Small intestine (tissue), 7 donors: Measurements from ENCODE around the gene ATXN3L. TPM values are rescaled to one million over a fixed set of nuclear protein-coding genes. Genes with fewer than 3 reads are reported as not detected.

Source experiments
- DNase-seq, 2 donors: peaks; one replicate each; pipeline versions ENCODE4 v3.0.0 to v3.0.0-alpha.2; 2013
- FAIRE-seq: peaks from 2 replicates; lab custom pipeline; 2012; peaks lifted over from hg19 to GRCh38; lab: Jason Lieb, UNC
- H3K27ac ChIP-seq, 3 donors: one replicate each; pipeline ENCODE4 v1.5.1; 2013; ENCODE audit warnings: low read length in 2 of 3, mild to moderate bottlenecking in 2 of 3, control low read depth in 1 of 3, inconsistent platforms in 1 of 3, low read depth in 1 of 3, moderate library complexity in 1 of 3
- H3K27me3 ChIP-seq, 3 donors: one replicate each; pipeline ENCODE4 v1.6.1; 2013; ENCODE audit warnings: low read length in 3 of 3, inconsistent platforms in 1 of 3; ENCODE audit not compliant: control insufficient read depth in 3 of 3, insufficient read depth in 3 of 3
- H3K36me3 ChIP-seq, 3 donors: one replicate each; pipeline ENCODE4 v1.6.1; 2013; ENCODE audit warnings: low read length in 3 of 3, inconsistent platforms in 1 of 3, low read depth in 1 of 3, mild to moderate bottlenecking in 1 of 3, moderate library complexity in 1 of 3; ENCODE audit not compliant: control insufficient read depth in 3 of 3, insufficient read depth in 2 of 3
- H3K4me1 ChIP-seq, 3 donors: one replicate each; pipeline ENCODE4 v1.6.1; 2013; ENCODE audit warnings: low read length in 2 of 3, inconsistent platforms in 1 of 3, low read depth in 1 of 3, mild to moderate bottlenecking in 1 of 3, moderate library complexity in 1 of 3; ENCODE audit not compliant: control insufficient read depth in 3 of 3, insufficient read depth in 2 of 3
- H3K4me3 ChIP-seq, 3 donors: one replicate each; pipeline ENCODE4 v1.5.1; 2013; ENCODE audit warnings: low read length in 3 of 3, control low read depth in 1 of 3, inconsistent platforms in 1 of 3, low read depth in 1 of 3, mild to moderate bottlenecking in 1 of 3, moderate library complexity in 1 of 3
- H3K9me3 ChIP-seq, 2 donors: one replicate each; pipeline ENCODE4 v1.6.1; 2013; ENCODE audit warnings: low read depth in 1 of 2, low read length in 1 of 2; ENCODE audit not compliant: control insufficient read depth in 2 of 2, insufficient read depth in 1 of 2
- WGBS, 3 donors: extraction: QIAGEN DNeasy Blood & Tissue Kit; methylation state at CpG; one replicate each; pipeline ENCODE4 v1.1.7; 2013; 5-methylcytosine and 5-hydroxymethylcytosine counted together
- polyA plus RNA-seq, 4 donors: library from polyadenylated mRNA; stranded (reverse) in 3 of 4; unstranded in 1 of 4; fragments of 200-250 nt in 3 of 4; fragments of 120-200 nt in 1 of 4; gene quantifications; one replicate each; pipeline versions ENCODE4 v1.2.1 to v1.2.3, GENCODE V29; 2013
- donor health status: healthy with polysubstance abuse.
- donor health status: control.
- donor health status: control.
- donor health status: Bipolar disorder and iron deficiency.
- donor health status: healthy.

ATXN3L gene
- polyA plus RNA-seq, 4 donors = not detected

DNA sequence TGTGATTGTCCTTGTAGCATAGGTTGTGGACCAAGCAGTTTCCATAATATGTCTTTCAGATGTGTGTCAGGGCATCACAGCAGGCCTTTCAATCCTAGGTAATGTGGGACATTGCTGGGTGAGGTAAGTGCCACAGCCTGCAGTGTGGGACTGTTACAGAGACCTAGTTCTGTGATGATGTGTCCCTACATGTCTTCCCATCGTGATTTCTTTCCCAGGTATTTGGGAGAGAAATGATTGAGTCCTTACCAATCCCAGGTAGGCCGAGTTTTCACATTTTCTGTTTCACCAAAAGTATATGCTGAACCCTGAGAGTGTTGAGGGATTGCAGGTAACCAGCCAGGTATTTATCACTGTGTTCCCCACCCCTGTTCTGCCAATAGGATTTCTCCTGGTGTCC is 10.6 kb upstream of the ATXN3L start:
- Histone ChIP-seq H3K27me3 (no peaks in the 10 kb centered on the region), H3K9me3 (no peaks in the 10 kb centered on the region), H3K36me3 (no peaks in the 10 kb centered on the region), H3K4me1 (no peaks in the 10 kb centered on the region), H3K27ac (no peak overlapping the region), H3K4me3 (no peak overlapping the region)
- FAIRE-seq = no peak
- DNase-seq = no peak
- 78 to 98% (median 88%) methylated on average over 2 of the region's 2 CpGs for WGBS, 3 donors

DNA sequence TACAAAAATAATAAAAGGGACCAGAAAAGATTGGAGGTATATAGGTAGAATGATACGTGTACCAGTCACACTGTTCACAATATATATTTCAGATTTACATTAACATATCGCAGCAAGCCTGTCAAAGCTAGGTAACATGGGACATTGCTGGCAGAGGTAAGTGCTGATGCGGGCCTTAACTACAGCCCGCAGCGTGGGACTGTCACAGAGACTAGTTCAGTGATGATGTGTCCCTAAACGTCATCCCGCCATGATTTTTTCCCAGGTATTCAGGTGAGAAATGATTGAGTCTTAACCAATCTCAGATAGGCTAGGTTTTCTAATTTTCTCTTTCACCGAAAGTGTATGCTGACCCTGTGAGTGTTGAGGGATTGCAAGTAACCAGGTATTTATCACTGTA is 7.8 kb upstream of the ATXN3L start:
- 90 to 96% (median 93%) methylated on average over 8 of the region's 8 CpGs for WGBS, 3 donors
- Histone ChIP-seq H3K36me3 (no peaks in the 10 kb centered on the region), H3K4me1 (no peaks in the 10 kb centered on the region), H3K9me3 (no peaks in the 10 kb centered on the region), H3K27ac (no peak overlapping the region), H3K4me3 (no peak overlapping the region), H3K27me3 (no peaks in the 10 kb centered on the region)
- FAIRE-seq (no peak), DNase-seq (no peak)

GRCh38 chrX:13323241-13323640 is 3.4 kb upstream of the ATXN3L start:
- no peaks in the 10 kb centered on the region for H3K36me3 ChIP-seq
- 72 to 81% (median 75%) methylated on average over 1 of the region's 1 CpG for WGBS, 3 donors
- no peak for DNase-seq
- H3K9me3 ChIP-seq = no peaks in the 10 kb centered on the region
- H3K4me3 ChIP-seq = no peak overlapping the region
- no peaks in the 10 kb centered on the region for H3K4me1 ChIP-seq
- FAIRE-seq = no peak
- H3K27me3 ChIP-seq = no peaks in the 10 kb centered on the region
- no peak overlapping the region for H3K27ac ChIP-seq

DNA sequence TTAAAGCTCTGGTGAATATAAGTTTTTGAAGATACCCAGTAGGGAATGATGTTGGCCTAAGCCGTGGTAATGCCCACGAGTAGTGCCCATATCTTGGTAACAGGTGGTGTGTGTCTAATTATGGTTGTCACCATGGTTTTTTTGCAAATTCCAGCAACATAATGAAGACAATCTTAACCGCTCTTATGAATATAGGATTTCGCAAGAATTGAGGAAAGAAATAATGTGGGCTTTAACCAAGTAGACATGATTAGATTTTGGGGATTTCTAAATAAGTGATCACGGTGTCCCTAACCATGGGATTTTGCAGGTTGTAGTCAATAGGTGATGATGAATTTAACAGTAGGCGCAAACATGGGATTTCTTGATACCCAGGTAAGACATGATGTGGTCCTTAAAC is 2.5 kb downstream of the ATXN3L start:
- DNase-seq (no peak), FAIRE-seq (no peak)
- 94 to 98% (median 96%) methylated on average over 6 of the region's 6 CpGs for WGBS, 3 donors
- no peak overlapping the region for H3K4me3 ChIP-seq
- H3K9me3 ChIP-seq = no peaks in the 10 kb centered on the region
- H3K27ac ChIP-seq = no peak overlapping the region
- no peaks in the 10 kb centered on the region for H3K4me1 ChIP-seq
- no peaks in the 10 kb centered on the region for H3K27me3 ChIP-seq
- no peaks in the 10 kb centered on the region for H3K36me3 ChIP-seq

DNA sequence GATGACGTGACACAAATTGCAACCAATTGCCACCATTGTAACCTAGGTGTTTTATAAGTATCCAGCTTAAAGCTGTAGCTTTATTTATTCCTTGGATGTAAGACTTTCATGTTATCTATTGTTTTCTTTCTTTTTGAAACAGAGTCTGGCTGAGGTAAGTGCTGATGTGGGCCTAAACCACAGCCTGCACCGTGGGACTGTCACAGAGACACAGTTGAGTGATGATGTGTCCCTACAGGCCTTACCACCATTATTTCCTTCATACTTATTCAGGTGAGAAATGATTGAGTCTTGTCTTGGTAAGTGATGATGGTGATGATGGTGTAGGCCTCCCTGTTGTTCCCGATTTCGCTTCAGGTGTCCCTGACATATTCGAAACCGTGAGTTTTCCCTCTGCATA is 8.3 kb downstream of the ATXN3L start:
- FAIRE-seq (no peak), DNase-seq (no peak)
- Histone ChIP-seq H3K27ac (no peak overlapping the region), H3K9me3 (no peaks in the 10 kb centered on the region), H3K36me3 (no peaks in the 10 kb centered on the region), H3K4me1 (no peaks in the 10 kb centered on the region), H3K4me3 (no peak overlapping the region), H3K27me3 (no peaks in the 10 kb centered on the region)
- WGBS, 3 donors = 87 to 97% (median 92%) methylated on average over 6 of the region's 6 CpGs

DNA sequence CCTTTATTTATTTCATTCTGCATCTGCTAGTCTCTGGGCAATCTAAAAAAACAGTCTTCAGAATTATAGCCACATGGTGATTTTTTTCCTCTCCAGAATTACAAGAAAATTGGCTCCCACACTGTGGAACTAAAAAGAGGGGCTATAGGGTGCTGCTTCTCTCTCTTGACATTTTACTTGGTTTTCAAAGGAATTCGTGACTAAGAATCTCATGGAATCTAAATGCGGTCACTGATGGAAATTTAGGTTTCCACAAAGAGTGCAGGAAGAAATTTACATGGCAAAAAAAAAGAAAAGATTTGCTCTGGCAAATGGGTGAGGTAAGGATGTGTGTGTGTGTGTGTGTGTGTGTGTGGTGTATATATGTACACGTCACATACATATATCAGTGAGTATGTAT is 10.2 kb downstream of the ATXN3L start:
- no peak overlapping the region for H3K4me3 ChIP-seq
- 80 to 94% (median 90%) methylated on average over 3 of the region's 3 CpGs for WGBS, 3 donors
- no peak overlapping the region for H3K27ac ChIP-seq
- no peaks in the 10 kb centered on the region for H3K36me3 ChIP-seq
- DNase-seq (no peak), FAIRE-seq (no peak)
- no peaks in the 10 kb centered on the region for H3K27me3 ChIP-seq
- no peaks in the 10 kb centered on the region for H3K4me1 ChIP-seq
- no peaks in the 10 kb centered on the region for H3K9me3 ChIP-seq

DNA sequence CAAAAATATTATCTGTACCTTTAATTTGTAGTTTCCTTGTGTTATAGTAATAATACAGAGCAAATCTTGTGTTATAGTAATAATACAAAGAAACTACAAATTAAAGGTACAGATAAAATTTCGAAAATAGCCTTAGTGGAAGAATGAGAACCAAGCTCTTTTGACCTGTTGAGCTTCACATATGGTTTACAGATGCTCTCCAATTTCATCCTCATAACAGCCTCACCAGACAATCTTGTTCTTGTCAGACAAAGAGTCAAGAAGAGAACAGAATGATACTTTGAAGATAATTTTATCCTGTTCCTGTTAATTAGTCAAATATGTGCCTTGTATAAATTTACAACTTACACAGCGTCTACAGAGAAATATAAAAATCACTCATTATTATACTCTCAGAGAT is 12.8 kb downstream of the ATXN3L start:
- H3K36me3 ChIP-seq = no peaks in the 10 kb centered on the region
- H3K4me1 ChIP-seq = no peaks in the 10 kb centered on the region
- H3K9me3 ChIP-seq = no peaks in the 10 kb centered on the region
- no peak for DNase-seq
- no peaks in the 10 kb centered on the region for H3K27me3 ChIP-seq
- no peak overlapping the region for H3K27ac ChIP-seq
- WGBS, 3 donors = 80 to 95% (median 82%) methylated on average over 2 of the region's 2 CpGs
- FAIRE-seq = no peak
- no peak overlapping the region for H3K4me3 ChIP-seq

- Histone ChIP-seq H3K9me3 (no peaks in the 10 kb centered on the region), H3K36me3 (no peaks in the 10 kb centered on the region), H3K4me3 (no peak overlapping the region), H3K27ac (no peak overlapping the region), H3K27me3 (no peaks in the 10 kb centered on the region), H3K4me1 (no peaks in the 10 kb centered on the region)
- no peak for DNase-seq
- FAIRE-seq = no peak
- 68 to 95% (median 93%) methylated on average over 2 of the region's 2 CpGs for WGBS, 3 donors
Measured at GRCh38 chrX:13305108-13305507, 14.7 kb downstream of the ATXN3L start.

DNA sequence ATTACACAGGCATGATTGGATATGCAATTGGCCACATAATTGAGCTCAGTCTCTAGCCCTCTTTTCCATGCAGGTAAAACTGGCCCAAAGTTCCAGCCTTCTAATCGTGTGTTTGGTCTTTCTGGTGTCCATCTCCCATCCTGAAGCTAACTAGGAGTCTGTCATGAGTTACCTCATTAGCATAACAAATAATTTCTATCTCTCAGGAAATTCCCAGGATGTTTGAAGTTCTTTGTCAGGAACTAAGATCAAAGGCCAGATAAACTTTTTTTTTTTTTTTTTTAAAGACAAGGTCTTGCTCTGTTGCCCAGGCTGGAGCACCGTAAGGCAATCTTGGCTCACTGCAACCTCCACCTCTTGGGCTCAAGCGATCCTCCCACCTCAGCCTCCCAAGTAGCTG is 15.8 kb downstream of the ATXN3L start:
- no peak for FAIRE-seq
- 84 to 98% (median 93%) methylated on average over 3 of the region's 3 CpGs for WGBS, 3 donors
- Histone ChIP-seq H3K4me1 (no peaks in the 10 kb centered on the region), H3K36me3 (no peaks in the 10 kb centered on the region), H3K4me3 (no peak overlapping the region), H3K27me3 (peaks cover 0 to under 1% (median 0%) of the 10 kb centered on the region in 3 donors), H3K9me3 (no peaks in the 10 kb centered on the region), H3K27ac (no peak overlapping the region)
- no peak for DNase-seq
